GM12865 (cell line): ENCODE data around the gene SLC5A9.

ENCODE experiments used
- DNase-seq: peaks from one replicate; pipeline ENCODE4 v3.0.0; 2010; ENCODE audit warnings: low read depth
- H3K4me3 ChIP-seq: 2 replicates; pipeline ENCODE4 v1.5.1; 2011; ENCODE audit warnings: mild to moderate bottlenecking, low read depth, low read length, control low read depth
- CTCF ChIP-seq: IDR thresholded peaks from 2 replicates; pipeline ENCODE4 v1.5.1; 2011; ENCODE audit warnings: low read length, control low read depth, low read depth, inconsistent platforms; ENCODE audit not compliant: insufficient read depth; ENCODE audit errors: missing control alignments

The SLC5A9 gene

GRCh38 chr1:48187969-48188563, 34.5 kb upstream of the SLC5A9 start:
- TF ChIP-seq CTCF: no peak
- no peak overlapping the region for H3K4me3 ChIP-seq
- DNase-seq: no peak

GRCh38 chr1:48190881-48191280, 31.6 kb upstream of the SLC5A9 start:
- H3K4me3 ChIP-seq: no peak overlapping the region
- no peak for TF ChIP-seq CTCF
- DNase-seq: no peak

- DNase-seq: no peak
- H3K4me3 ChIP-seq: no peak overlapping the region
- TF ChIP-seq CTCF: no peak
Measured at GRCh38 chr1:48194801-48195200, 27.7 kb upstream of the SLC5A9 start.

GRCh38 chr1:48196237-48196636, 26.3 kb upstream of the SLC5A9 start:
- no peak for TF ChIP-seq CTCF
- no peak for DNase-seq
- H3K4me3 ChIP-seq: no peak overlapping the region

- no peak for DNase-seq
- H3K4me3 ChIP-seq: no peak overlapping the region
- no peak for TF ChIP-seq CTCF
Measured at GRCh38 chr1:48198970-48199369, 23.5 kb upstream of the SLC5A9 start.

GRCh38 chr1:48200166-48200900, 22.2 kb upstream of the SLC5A9 start:
- no peak for TF ChIP-seq CTCF
- no peak for DNase-seq
- no peak overlapping the region for H3K4me3 ChIP-seq
